OCI-LY1 (cell line): ENCODE data around the gene EN2.

Experiments used
- CTCF ChIP-seq: fragments of 200-600 bp; sonication (generic), shearing (Covaris generic); IDR thresholded peaks from 2 replicates; pipeline ENCODE4 v1.5.1; 2017; ENCODE audit warnings: mild to moderate bottlenecking, antibody characterized with exemption, low read length, moderate library complexity, mixed read lengths
- EZH2 ChIP-seq: fragments of 200-600 bp; sonication (generic), shearing (Covaris generic); IDR thresholded peaks from 2 replicates; pipeline ENCODE4 v1.8.0; 2017; ENCODE audit warnings: borderline replicate concordance, mixed run types, mild to moderate bottlenecking, antibody characterized with exemption, low read length, moderate library complexity, mixed read lengths

- no peak for TF ChIP-seq CTCF
- no peak for TF ChIP-seq EZH2
These were observed 49.0 kb upstream of the EN2 start for GRCh38 chr7:155408651-155409586.
